ENCODE results near the gene EXOC7.

GRCh38 chr17:76152591-76152990, 49.0 kb upstream of the EXOC7 start:
- TF ChIP-seq CTCF (IDR thresholded peaks at IDR 0.05) (no peak), POLR2AphosphoS5 (IDR thresholded peaks at IDR 0.05) (no peak), POLR2A (IDR thresholded peaks at IDR 0.05) (no peak), EP300 (IDR thresholded peaks at IDR 0.05) (no peak)
